ENCODE results near the gene TANC2.

DNA sequence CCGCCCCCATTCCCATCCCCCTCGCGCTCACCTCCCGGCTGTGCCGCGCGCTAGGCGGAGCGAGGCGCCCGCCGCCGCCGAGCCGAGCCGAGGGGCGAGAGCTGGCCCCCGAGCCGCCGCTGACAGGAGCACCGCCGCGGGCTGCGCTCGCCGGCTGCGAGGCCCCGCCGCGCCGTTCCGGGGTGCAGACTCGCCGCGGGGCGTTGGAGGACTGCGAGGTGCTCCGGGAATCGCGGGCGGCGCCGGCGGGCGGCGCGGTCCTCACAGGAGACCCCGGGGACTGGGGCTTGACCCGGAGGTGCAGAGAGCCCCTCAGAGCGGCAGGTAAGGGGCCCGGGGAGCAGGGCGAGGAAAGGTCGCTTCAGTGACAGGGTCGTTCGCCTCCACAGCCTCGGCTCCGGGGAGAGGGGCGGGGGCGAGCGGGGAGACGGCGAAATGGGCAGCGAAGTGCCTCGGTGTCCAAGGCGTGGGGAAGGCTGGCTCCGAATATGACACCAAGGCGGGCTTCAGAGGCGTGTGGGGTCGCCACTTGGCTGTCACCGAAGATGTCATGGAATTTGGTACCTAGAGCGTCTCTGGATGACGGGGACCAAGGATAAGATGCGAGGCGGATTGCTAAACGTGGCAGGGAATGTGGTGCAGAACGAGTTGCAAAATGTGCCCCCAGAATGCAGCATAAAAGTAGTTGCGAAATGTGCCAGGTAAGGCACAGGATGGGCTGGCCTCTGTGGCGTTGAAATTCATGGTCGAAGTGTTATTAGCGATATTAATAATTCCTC is 580 bp downstream of the TANC2 start:
- TF ChIP-seq, protein P1, sequence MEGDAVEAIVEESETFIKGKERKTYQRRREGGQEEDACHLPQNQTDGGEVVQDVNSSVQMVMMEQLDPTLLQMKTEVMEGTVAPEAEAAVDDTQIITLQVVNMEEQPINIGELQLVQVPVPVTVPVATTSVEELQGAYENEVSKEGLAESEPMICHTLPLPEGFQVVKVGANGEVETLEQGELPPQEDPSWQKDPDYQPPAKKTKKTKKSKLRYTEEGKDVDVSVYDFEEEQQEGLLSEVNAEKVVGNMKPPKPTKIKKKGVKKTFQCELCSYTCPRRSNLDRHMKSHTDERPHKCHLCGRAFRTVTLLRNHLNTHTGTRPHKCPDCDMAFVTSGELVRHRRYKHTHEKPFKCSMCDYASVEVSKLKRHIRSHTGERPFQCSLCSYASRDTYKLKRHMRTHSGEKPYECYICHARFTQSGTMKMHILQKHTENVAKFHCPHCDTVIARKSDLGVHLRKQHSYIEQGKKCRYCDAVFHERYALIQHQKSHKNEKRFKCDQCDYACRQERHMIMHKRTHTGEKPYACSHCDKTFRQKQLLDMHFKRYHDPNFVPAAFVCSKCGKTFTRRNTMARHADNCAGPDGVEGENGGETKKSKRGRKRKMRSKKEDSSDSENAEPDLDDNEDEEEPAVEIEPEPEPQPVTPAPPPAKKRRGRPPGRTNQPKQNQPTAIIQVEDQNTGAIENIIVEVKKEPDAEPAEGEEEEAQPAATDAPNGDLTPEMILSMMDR (IDR thresholded peaks at IDR 0.05): no peak
- TF ChIP-seq POLR2A (IDR thresholded peaks at IDR 0.05; ENCODE audit: low read depth) (no peak), POLR2AphosphoS5 (IDR thresholded peaks at IDR 0.05) (no peak)
